DOHH2 (cell line): ENCODE results near the gene PRKCD.

ENCODE experiments used
- H3F3A ChIP-seq: fragments of 200-600 bp; sonication (generic), shearing (Covaris generic); 2 replicates; pipeline ENCODE4 v1.6.0; 2016; ENCODE audit warnings: antibody characterized with exemption, mild to moderate bottlenecking; ENCODE audit not compliant: control insufficient read depth, insufficient read depth
- H3K27ac ChIP-seq: fragments of 200-600 bp; sonication (generic); 2 replicates; pipeline ENCODE4 v1.5.1; 2014; ENCODE audit warnings: low read depth, mild to moderate bottlenecking, low read length, moderate library complexity
- H3K27me3 ChIP-seq: fragments of 200-600 bp; sonication (generic); 2 replicates; pipeline ENCODE4 v1.6.1; 2014; ENCODE audit warnings: mild to moderate bottlenecking, low read length, mixed read lengths; ENCODE audit not compliant: control insufficient read depth
- H3K36me3 ChIP-seq: fragments of 200-600 bp; sonication (generic); 2 replicates; pipeline ENCODE4 v1.6.1; 2014; ENCODE audit warnings: mild to moderate bottlenecking, low read length, moderate library complexity, mixed read lengths; ENCODE audit not compliant: control insufficient read depth
- H3K4me1 ChIP-seq: fragments of 200-600 bp; sonication (generic); 2 replicates; pipeline ENCODE4 v1.6.1; 2014; ENCODE audit warnings: mild to moderate bottlenecking, low read length, mixed read lengths; ENCODE audit not compliant: control insufficient read depth
- H3K4me2 ChIP-seq: fragments of 200-600 bp; sonication (generic); 2 replicates; pipeline ENCODE4 v1.6.0; 2014; ENCODE audit warnings: mild to moderate bottlenecking, low read length, moderate library complexity
- H3K4me3 ChIP-seq: fragments of 200-600 bp; sonication (generic); 2 replicates; pipeline ENCODE4 v1.5.1; 2014; ENCODE audit warnings: mild to moderate bottlenecking, low read length, mixed read lengths
- H3K79me2 ChIP-seq: fragments of 200-600 bp; sonication (generic); 2 replicates; pipeline ENCODE4 v1.6.1; 2014; ENCODE audit warnings: mild to moderate bottlenecking, low read length, mixed read lengths; ENCODE audit not compliant: control insufficient read depth
- H3K9me2 ChIP-seq: fragments of 200-600 bp; sonication (generic); replicated peaks from 2 replicates; pipeline ENCODE4 v1.6.1; 2014; ENCODE audit warnings: mild to moderate bottlenecking, low read length, mixed read lengths; ENCODE audit not compliant: control insufficient read depth
- H3K9me3 ChIP-seq: fragments of 200-600 bp; sonication (generic); 2 replicates; pipeline ENCODE4 v1.6.1; 2014; ENCODE audit warnings: antibody characterized with exemption, low read length, mixed read lengths; ENCODE audit not compliant: control insufficient read depth, insufficient read depth
- H4K20me1 ChIP-seq: fragments of 200-600 bp; sonication (generic); 2 replicates; pipeline ENCODE4 v1.6.0; 2014; ENCODE audit warnings: low read depth, mild to moderate bottlenecking, antibody characterized with exemption, low read length, moderate library complexity; ENCODE audit not compliant: control insufficient read depth, insufficient read depth
- CTCF ChIP-seq: fragments of 200-600 bp; sonication (generic); IDR thresholded peaks from one replicate; pipeline ENCODE4 v1.5.1; 2014; ENCODE audit warnings: antibody characterized with exemption, mild to moderate bottlenecking, low read depth, low read length; ENCODE audit not compliant: poor library complexity, severe bottlenecking
- EZH2phosphoT487 ChIP-seq: fragments of 200-600 bp; sonication (generic); IDR thresholded peaks from 2 replicates; pipeline ENCODE4 v1.6.1; 2017; ENCODE audit warnings: borderline replicate concordance, mild to moderate bottlenecking, antibody characterized with exemption, low read length, moderate library complexity, mixed read lengths

The PRKCD gene

GRCh38 chr3:53238051-53238850 is 77.2 kb downstream of the PRKCD start:
- TF ChIP-seq CTCF (no peak), EZH2phosphoT487 (no peak)
- no peaks in the 10 kb centered on the region for H3K27me3 ChIP-seq
- 0 out of 2 replicates have a peak, but pooled peaks cover 2% of the 10 kb centered on the region for H3F3A ChIP-seq
- peaks cover 37% of the 10 kb centered on the region for H3K79me2 ChIP-seq
- H3K9me2 ChIP-seq = no peaks in the 10 kb centered on the region
- H3K4me1 ChIP-seq = no peaks in the 10 kb centered on the region
- H3K27ac ChIP-seq = no peak overlapping the region
- H3K4me2 ChIP-seq = no peak overlapping the region
- H3K36me3 ChIP-seq = peaks cover 93% of the 10 kb centered on the region
- no peaks in the 10 kb centered on the region for H3K9me3 ChIP-seq
- peaks cover 11% of the 10 kb centered on the region for H4K20me1 ChIP-seq
- no peak overlapping the region for H3K4me3 ChIP-seq

DNA sequence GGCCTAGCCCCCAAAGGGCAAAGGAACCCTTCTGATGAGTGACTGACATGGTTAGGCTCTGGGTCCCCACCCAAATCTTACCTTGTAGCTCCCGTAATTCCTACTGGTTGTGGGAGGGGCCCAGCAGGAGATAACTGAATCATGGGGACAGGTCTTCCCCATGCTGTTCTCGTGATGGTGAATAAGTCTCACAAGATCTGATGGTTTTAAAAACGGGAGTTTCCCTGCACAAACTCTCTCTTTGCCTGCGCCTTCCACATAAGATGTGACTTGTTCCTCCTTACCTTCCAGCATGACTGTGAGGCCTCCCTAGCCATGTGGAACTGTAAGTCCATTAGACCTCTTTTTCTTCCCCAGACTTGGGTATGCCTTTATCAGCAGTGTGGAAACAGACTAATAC is 77.9 kb downstream of the PRKCD start:
- H3F3A ChIP-seq = no peaks in the 10 kb centered on the region
- H3K4me1 ChIP-seq = no peaks in the 10 kb centered on the region
- no peak for TF ChIP-seq CTCF
- H3K9me2 ChIP-seq = no peaks in the 10 kb centered on the region
- H4K20me1 ChIP-seq = peaks cover 16% of the 10 kb centered on the region
- H3K4me3 ChIP-seq = no peak overlapping the region
- H3K9me3 ChIP-seq = no peaks in the 10 kb centered on the region
- no peak overlapping the region for H3K4me2 ChIP-seq
- H3K27me3 ChIP-seq = no peaks in the 10 kb centered on the region
- no peak overlapping the region for H3K27ac ChIP-seq
- peaks cover 44% of the 10 kb centered on the region for H3K79me2 ChIP-seq
- H3K36me3 ChIP-seq = peaks cover 93% of the 10 kb centered on the region

DNA sequence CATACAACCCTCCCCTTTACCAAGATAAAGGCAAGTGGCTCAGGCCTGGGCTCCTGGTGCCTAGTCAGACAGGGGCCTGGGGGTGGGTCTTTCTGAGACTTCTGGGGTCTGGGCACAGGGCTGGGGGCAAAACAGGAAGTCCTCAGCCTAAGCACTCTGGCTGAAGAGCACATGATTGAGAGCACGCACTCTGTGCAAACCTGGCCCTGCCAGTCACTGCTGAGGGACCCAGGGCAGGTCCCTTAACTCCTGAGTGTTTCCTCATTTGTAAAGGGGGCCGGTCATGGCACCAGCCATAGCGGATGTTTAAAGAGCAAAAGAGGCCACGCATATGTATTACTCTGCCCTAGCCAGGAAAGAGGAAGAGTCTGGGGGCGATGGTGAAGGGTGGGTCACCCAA is 78.8 kb downstream of the PRKCD start:
- TF ChIP-seq CTCF (no peak), EZH2phosphoT487 (no peak)
- Histone ChIP-seq H3K79me2 (peaks cover 53% of the 10 kb centered on the region), H3K9me2 (no peaks in the 10 kb centered on the region), H3F3A (no peaks in the 10 kb centered on the region), H4K20me1 (peaks cover 21% of the 10 kb centered on the region), H3K9me3 (no peaks in the 10 kb centered on the region), H3K4me3 (no peak overlapping the region), H3K27me3 (no peaks in the 10 kb centered on the region), H3K4me1 (no peaks in the 10 kb centered on the region), H3K27ac (no peak overlapping the region), H3K4me2 (no peak overlapping the region), H3K36me3 (peaks cover 93% of the 10 kb centered on the region)
